Loucy (cell line): ENCODE results near the gene ATE1.

Experiments
- EZH2phosphoT487 ChIP-seq: fragments of 200-600 bp; IDR thresholded peaks from 2 replicates; pipeline ENCODE4 v1.6.1; 2018; ENCODE audit warnings: antibody characterized with exemption, mild to moderate bottlenecking, moderate library complexity, borderline replicate concordance
- TF ChIP-seq, protein P1 (sequence below): fragments of 200-600 bp; sonication (generic); conservative IDR thresholded peaks from 2 replicates; pipeline ENCODE4 v1.5.1; 2014; ENCODE audit warnings: mild to moderate bottlenecking, antibody characterized with exemption, low read length

DNA sequence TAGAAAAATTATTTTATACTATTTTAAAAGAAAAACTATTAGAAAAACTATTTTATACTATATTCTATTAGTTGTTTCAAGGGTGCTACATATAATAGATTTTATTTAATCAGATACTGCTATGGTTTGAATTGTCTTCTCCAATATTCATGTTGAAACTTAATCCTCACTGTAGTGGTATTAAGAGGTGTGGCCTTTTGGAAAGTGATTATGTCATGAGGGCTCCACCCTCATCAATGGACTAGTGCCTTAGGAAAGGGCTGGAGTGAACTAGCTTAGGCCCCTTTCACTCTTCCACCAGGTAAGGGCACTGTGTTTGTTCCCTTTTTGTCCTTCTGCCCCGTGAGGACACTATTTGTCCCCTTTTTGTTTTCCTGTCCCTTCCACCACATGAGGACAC lies 111.6 kb downstream of the ATE1 start:
- TF ChIP-seq, protein P1, sequence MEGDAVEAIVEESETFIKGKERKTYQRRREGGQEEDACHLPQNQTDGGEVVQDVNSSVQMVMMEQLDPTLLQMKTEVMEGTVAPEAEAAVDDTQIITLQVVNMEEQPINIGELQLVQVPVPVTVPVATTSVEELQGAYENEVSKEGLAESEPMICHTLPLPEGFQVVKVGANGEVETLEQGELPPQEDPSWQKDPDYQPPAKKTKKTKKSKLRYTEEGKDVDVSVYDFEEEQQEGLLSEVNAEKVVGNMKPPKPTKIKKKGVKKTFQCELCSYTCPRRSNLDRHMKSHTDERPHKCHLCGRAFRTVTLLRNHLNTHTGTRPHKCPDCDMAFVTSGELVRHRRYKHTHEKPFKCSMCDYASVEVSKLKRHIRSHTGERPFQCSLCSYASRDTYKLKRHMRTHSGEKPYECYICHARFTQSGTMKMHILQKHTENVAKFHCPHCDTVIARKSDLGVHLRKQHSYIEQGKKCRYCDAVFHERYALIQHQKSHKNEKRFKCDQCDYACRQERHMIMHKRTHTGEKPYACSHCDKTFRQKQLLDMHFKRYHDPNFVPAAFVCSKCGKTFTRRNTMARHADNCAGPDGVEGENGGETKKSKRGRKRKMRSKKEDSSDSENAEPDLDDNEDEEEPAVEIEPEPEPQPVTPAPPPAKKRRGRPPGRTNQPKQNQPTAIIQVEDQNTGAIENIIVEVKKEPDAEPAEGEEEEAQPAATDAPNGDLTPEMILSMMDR = no peak
- TF ChIP-seq EZH2phosphoT487 = no peak
